CD14-positive monocyte (primary cell): ENCODE data around the gene NFKBIZ. TPM values are rescaled to one million over a fixed set of nuclear protein-coding genes. Genes with fewer than 3 reads are reported as not detected.

ENCODE experiments used
- DNase-seq, 3 donors: peaks; one replicate each; pipeline ENCODE4 v3.0.0-alpha.2; 2011 to 2022
- H2AFZ ChIP-seq: 2 replicates; pipeline ENCODE4 v1.6.0; 2012; ENCODE audit warnings: mild to moderate bottlenecking, low read depth, low read length, inconsistent platforms; ENCODE audit not compliant: insufficient read depth, poor library complexity, severe bottlenecking
- H3K27ac ChIP-seq, 2 donors: 1 replicate in 1 of 2; 2 replicates in 1 of 2; pipeline ENCODE4 v1.5.1; 2012 to 2013; ENCODE audit warnings: low read length in 2 of 2, control low read depth in 1 of 2, inconsistent platforms in 1 of 2, low read depth in 1 of 2, mild to moderate bottlenecking in 1 of 2
- H3K27me3 ChIP-seq, 2 donors: one replicate each; pipeline versions ENCODE4 v1.6.0 to v1.6.1; 2011 to 2013; ENCODE audit warnings: low read length in 2 of 2; ENCODE audit not compliant: control insufficient read depth in 2 of 2, insufficient read depth in 2 of 2
- H3K36me3 ChIP-seq, 2 donors: replicated peaks in 1 of 2; 1 replicate in 1 of 2; 2 replicates in 1 of 2; pipeline versions ENCODE4 v1.5.1 to v1.6.1; 2012 to 2013; ENCODE audit warnings: low read length in 2 of 2, control low read depth in 1 of 2, inconsistent platforms in 1 of 2, mild to moderate bottlenecking in 1 of 2; ENCODE audit not compliant: insufficient read depth in 2 of 2, control insufficient read depth in 1 of 2
- H3K4me1 ChIP-seq, 2 donors: 1 replicate in 1 of 2; 2 replicates in 1 of 2; pipeline versions ENCODE4 v1.5.1 to v1.6.1; 2012 to 2013; ENCODE audit warnings: low read length in 2 of 2, control low read depth in 1 of 2, inconsistent platforms in 1 of 2, mild to moderate bottlenecking in 1 of 2, moderate library complexity in 1 of 2; ENCODE audit not compliant: insufficient read depth in 2 of 2, control insufficient read depth in 1 of 2
- H3K4me2 ChIP-seq: replicated peaks from 2 replicates; pipeline ENCODE3; 2012; ENCODE audit warnings: low read length, moderate library complexity, mild to moderate bottlenecking; ENCODE audit not compliant: poor library complexity, severe bottlenecking; ENCODE audit errors: extremely low read depth
- H3K4me3 ChIP-seq, 3 experiments: fragments of 200-600 bp in 1 of 3; sonication (generic) in 1 of 3; replicated peaks in 1 of 3; 1 replicate in 2 of 3; 2 replicates in 1 of 3; pipeline ENCODE4 v1.5.1; 2011 to 2013; ENCODE audit warnings: low read length in 3 of 3, mild to moderate bottlenecking in 3 of 3, control low read depth in 2 of 3, low read depth in 2 of 3, inconsistent platforms in 1 of 3, moderate library complexity in 1 of 3
- H3K79me2 ChIP-seq: 2 replicates; pipeline ENCODE4 v1.6.0; 2012; ENCODE audit warnings: mild to moderate bottlenecking, control low read depth, inconsistent platforms, low read length, moderate library complexity; ENCODE audit not compliant: insufficient read depth
- H3K9ac ChIP-seq: 2 replicates; pipeline ENCODE4 v1.6.0; 2017; ENCODE audit warnings: low read length, mild to moderate bottlenecking; ENCODE audit not compliant: insufficient read depth, poor library complexity, severe bottlenecking
- H3K9me3 ChIP-seq, 2 donors: replicated peaks in 1 of 2; 1 replicate in 1 of 2; 2 replicates in 1 of 2; pipeline versions ENCODE4 v1.5.1 to v1.6.1; 2012 to 2013; ENCODE audit warnings: low read length in 2 of 2, control low read depth in 1 of 2; ENCODE audit not compliant: control insufficient read depth in 1 of 2, insufficient read depth in 1 of 2
- H4K20me1 ChIP-seq: 2 replicates; pipeline ENCODE4 v1.6.0; 2012; ENCODE audit warnings: mild to moderate bottlenecking, low read length, control low read depth, moderate library complexity; ENCODE audit not compliant: insufficient read depth
- H3K27ac Mint-ChIP-seq, 7 donors: one replicate each; pipeline ENCODE4 v1.8.0; 2020; ENCODE audit warnings: mild to moderate bottlenecking in 7 of 7, mixed read lengths in 7 of 7, moderate library complexity in 6 of 7, inconsistent platforms in 2 of 7
- H3K27me3 Mint-ChIP-seq, 3 donors: one replicate each; pipeline ENCODE4 v1.8.0; 2021 to 2022; ENCODE audit warnings: low read depth in 3 of 3, mild to moderate bottlenecking in 3 of 3, mixed read lengths in 3 of 3, moderate library complexity in 3 of 3, inconsistent platforms in 1 of 3
- H3K36me3 Mint-ChIP-seq, 2 donors: one replicate each; pipeline ENCODE4 v1.8.0; 2020; ENCODE audit warnings: mixed read lengths in 2 of 2, inconsistent platforms in 1 of 2, mild to moderate bottlenecking in 1 of 2
- H3K4me1 Mint-ChIP-seq: one replicate; pipeline ENCODE4 v1.8.0; 2020; ENCODE audit warnings: mild to moderate bottlenecking, mixed read lengths
- H3K4me3 Mint-ChIP-seq, 2 donors: one replicate each; pipeline ENCODE4 v1.8.0; 2020; ENCODE audit warnings: mild to moderate bottlenecking in 2 of 2, mixed read lengths in 2 of 2, moderate library complexity in 1 of 2
- H3K9me3 Mint-ChIP-seq, 7 donors: one replicate each; pipeline ENCODE4 v1.8.0; 2020 to 2022; ENCODE audit warnings: mixed read lengths in 7 of 7, mild to moderate bottlenecking in 6 of 7, moderate library complexity in 6 of 7, inconsistent platforms in 2 of 7
- CTCF ChIP-seq: fragments of 200-600 bp; IDR thresholded peaks from one replicate; pipeline ENCODE4 v1.8.0; 2022; ENCODE audit warnings: antibody characterized with exemption, mild to moderate bottlenecking
- whole genome bisulfite sequencing: methylation state at CpG from one replicate; pipeline ENCODE4 v1.1.5; 2013; ENCODE audit warnings: missing lambda C conversion rate; ENCODE audit not compliant: insufficient coverage; 5-methylcytosine and 5-hydroxymethylcytosine counted together
- intact Hi-C, 2 donors: fragments of 100-400 bp; cut with micrococcal nuclease; formaldehyde crosslinking; loops; one replicate each; pipeline versions ENCODE4 v1.15.0 to v1.15.1; 2023
- polyA plus RNA-seq, 3 donors: library from polyadenylated mRNA; depleted of rRNA in 1 of 3; unstranded in 2 of 3; stranded (reverse) in 1 of 3; fragments of 300-500 nt in 2 of 3; fragments of >200 nt in 1 of 3; fragmentation: Illumina TruSeq in 2 of 3; gene quantifications; 1 replicate in 2 of 3; 2 replicates in 1 of 3; pipeline ENCODE4 v1.2.3, GENCODE V29; 2012 to 2021

The NFKBIZ gene
- polyA plus RNA-seq, 3 donors, result 71.0 to 592 (median 84.9) TPM

- no peak overlapping the region for H3K9ac ChIP-seq
- no peaks in the 10 kb centered on the region for H3K27me3 ChIP-seq
- H3K4me3 ChIP-seq, result no peak overlapping the region
- no CpG with 5 or more reads among the region's 2 CpGs for WGBS
- no peaks in the 10 kb centered on the region for H3K79me2 ChIP-seq
- Mint-ChIP-seq H3K9me3 (no peaks in the 10 kb centered on the region), H3K27me3 (peaks cover 0 to 2% (median 0%) of the 10 kb centered on the region in 3 donors), H3K36me3 (peaks cover 6 to 10% of the 10 kb centered on the region in 2 donors), H3K27ac (peak overlapping the region in 1 of 7 donors; percentile 58), H3K4me1 (peaks cover 29% of the 10 kb centered on the region), H3K4me3 (no peak overlapping the region)
- no peak overlapping the region for H2AFZ ChIP-seq
- H3K36me3 ChIP-seq, result peaks cover 0 to under 1% of the 10 kb centered on the region in 2 donors
- no peak overlapping the region for H3K4me2 ChIP-seq
- no peaks in the 10 kb centered on the region for H4K20me1 ChIP-seq
- H3K4me1 ChIP-seq, result peaks cover 18 to 19% of the 10 kb centered on the region in 2 donors
- no peaks in the 10 kb centered on the region for H3K9me3 ChIP-seq
- H3K27ac ChIP-seq, result no peak overlapping the region
- DNase-seq, result no peak
- intact Hi-C loops, result no loop called here
- no peak for TF ChIP-seq CTCF
Observed at GRCh38 chr3:101867996-101868395, 18.7 kb downstream of the NFKBIZ start.

- WGBS, result 100% methylated on average over 1 of the region's 12 CpGs
- TF ChIP-seq CTCF, result no peak
- H3K27me3 ChIP-seq, result no peaks in the 10 kb centered on the region
- H3K4me2 ChIP-seq, result no peak overlapping the region
- no peaks in the 10 kb centered on the region for H4K20me1 ChIP-seq
- H3K4me3 ChIP-seq, result no peak overlapping the region
- peaks cover 0 to 2% (median 0%) of the 10 kb centered on the region in 3 donors for H3K27me3 Mint-ChIP-seq
- no peaks in the 10 kb centered on the region for H3K9me3 Mint-ChIP-seq
- no peak overlapping the region for H2AFZ ChIP-seq
- H3K27ac Mint-ChIP-seq, result peak overlapping the region in 3 of 7 donors; percentile 23 to 43 (median 32)
- H3K4me1 Mint-ChIP-seq, result peaks cover 35% of the 10 kb centered on the region
- intact Hi-C loops, result no loop called here
- peaks cover 2 to 6% of the 10 kb centered on the region in 2 donors for H3K36me3 Mint-ChIP-seq
- H3K79me2 ChIP-seq, result no peaks in the 10 kb centered on the region
- no peak overlapping the region for H3K27ac ChIP-seq
- H3K9me3 ChIP-seq, result no peaks in the 10 kb centered on the region
- DNase-seq, result no peak
- no peaks in the 10 kb centered on the region for H3K36me3 ChIP-seq
- no peak overlapping the region for H3K9ac ChIP-seq
- H3K4me1 ChIP-seq, result peaks cover 26 to 27% of the 10 kb centered on the region in 2 donors
- H3K4me3 Mint-ChIP-seq, result peak overlapping the region in 1 of 2 donors; percentile 16
Observed at GRCh38 chr3:101868534-101869464, 19.5 kb downstream of the NFKBIZ start.
